Kidney (tissue), 14 donors: ENCODE results near the gene S100A16. TPM values are rescaled to one million over a fixed set of nuclear protein-coding genes. Genes with fewer than 3 reads are reported as not detected.
"Not testable (repeated sequence)": the region's sequence is repeated elsewhere in the genome, so short reads cannot be mapped to it uniquely, and the experiment has no call there.

Source experiments
- DNase-seq, 5 donors: peaks; one replicate each; pipeline ENCODE4 v3.0.0-alpha.2; 2013 to 2020
- FAIRE-seq: peaks from 2 replicates; lab custom pipeline; 2012; peaks lifted over from hg19 to GRCh38; lab: Jason Lieb, UNC
- H3K27ac ChIP-seq, 2 donors: one replicate each; pipeline ENCODE4 v1.7.0; 2013; ENCODE audit warnings: low read depth in 2 of 2, low read length in 2 of 2, inconsistent platforms in 1 of 2
- H3K27me3 ChIP-seq: one replicate; pipeline ENCODE4 v1.7.1; 2013; ENCODE audit warnings: low read length, inconsistent platforms; ENCODE audit not compliant: control insufficient read depth, insufficient read depth
- H3K36me3 ChIP-seq, 3 donors: one replicate each; pipeline versions ENCODE4 v1.7.0 to v1.7.1; 2013; ENCODE audit warnings: low read length in 3 of 3, control low read depth in 1 of 3, inconsistent platforms in 1 of 3; ENCODE audit not compliant: insufficient read depth in 3 of 3, control insufficient read depth in 2 of 3
- H3K4me1 ChIP-seq, 3 donors: one replicate each; pipeline versions ENCODE4 v1.7.0 to v1.7.1; 2013; ENCODE audit warnings: low read length in 3 of 3, inconsistent platforms in 1 of 3, low read depth in 1 of 3; ENCODE audit not compliant: control insufficient read depth in 2 of 3, insufficient read depth in 2 of 3
- H3K4me3 ChIP-seq, 3 donors: one replicate each; pipeline versions ENCODE4 v1.7.0 to v1.8.1; 2013; ENCODE audit warnings: low read length in 3 of 3, control low read depth in 1 of 3, inconsistent platforms in 1 of 3
- H3K9ac ChIP-seq, 3 donors: one replicate each; pipeline versions ENCODE4 v1.7.0 to v1.7.1; 2013; ENCODE audit warnings: low read length in 3 of 3, control low read depth in 1 of 3, inconsistent platforms in 1 of 3
- H3K9me3 ChIP-seq, 3 donors: one replicate each; pipeline versions ENCODE4 v1.7.0 to v1.7.1; 2013; ENCODE audit warnings: low read length in 3 of 3, control low read depth in 1 of 3, inconsistent platforms in 1 of 3; ENCODE audit not compliant: control insufficient read depth in 2 of 3, insufficient read depth in 1 of 3
- intact Hi-C: fragments of 100-400 bp; cut with DNase I; formaldehyde crosslinking; loops from one replicate; pipeline ENCODE4 v1.11.1; 2022
- polyA plus RNA-seq: library from polyadenylated mRNA; stranded (reverse); fragments of 350-450 nt; fragmentation: Illumina TruSeq; extraction: RNeasy Lipid Tissue Mini Kit (QIAGEN cat#74804); gene quantifications from one replicate; pipeline ENCODE4 v1.2.3, GENCODE V29; 2014; ENCODE audit warnings: low read depth, low replicate concordance; ENCODE audit not compliant: insufficient read depth
- total RNA-seq: library from RNA; stranded (reverse); fragmentation: NEBNext Ultra II Directional; extraction: Animal tissue kit (Norgen Biotek cat#: 25700); gene quantifications from one replicate; pipeline ENCODE4 v1.2.1, GENCODE V29; 2021
- TF ChIP-seq, protein P1 (sequence below): IDR thresholded peaks from 3 replicates; pipeline ENCODE4 v1.5.1; 2012; ENCODE audit warnings: mild to moderate bottlenecking, moderate library complexity, borderline replicate concordance; ENCODE audit not compliant: insufficient read depth; ENCODE audit errors: extremely low read depth
- donor health status: control.
- donor health status: control.
- donor health status: control.
- donor health status: control.
- donor health status: control.
- donor health status: DM: yes; HTN: yes; CAD: no.
- donor health status: Normal renal cell carcinoma (clear cell type).

The S100A16 gene
- total and polyA plus RNA-seq, 2 donors from 2014 or later: 119 to 174 TPM

DNA sequence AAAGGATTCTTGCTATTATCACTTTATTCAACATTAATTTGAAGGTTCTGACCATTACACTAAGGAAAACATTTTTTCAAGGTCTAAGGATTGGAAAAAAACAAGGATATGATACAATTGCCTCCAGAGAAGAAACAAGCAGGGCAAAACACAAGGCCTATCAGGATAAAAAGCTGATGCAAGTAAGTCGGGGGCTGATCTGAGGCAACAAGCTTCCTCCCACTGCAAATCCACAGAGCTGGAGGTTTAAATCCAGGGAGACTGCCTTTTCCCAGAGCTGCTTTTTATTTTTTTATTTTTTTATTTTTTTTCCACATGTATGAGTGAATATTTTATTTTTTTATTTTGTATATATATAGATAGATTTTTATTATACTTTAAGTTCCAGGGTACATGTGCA lies 27.9 kb downstream of the S100A16 start:
- TF ChIP-seq, protein P1, sequence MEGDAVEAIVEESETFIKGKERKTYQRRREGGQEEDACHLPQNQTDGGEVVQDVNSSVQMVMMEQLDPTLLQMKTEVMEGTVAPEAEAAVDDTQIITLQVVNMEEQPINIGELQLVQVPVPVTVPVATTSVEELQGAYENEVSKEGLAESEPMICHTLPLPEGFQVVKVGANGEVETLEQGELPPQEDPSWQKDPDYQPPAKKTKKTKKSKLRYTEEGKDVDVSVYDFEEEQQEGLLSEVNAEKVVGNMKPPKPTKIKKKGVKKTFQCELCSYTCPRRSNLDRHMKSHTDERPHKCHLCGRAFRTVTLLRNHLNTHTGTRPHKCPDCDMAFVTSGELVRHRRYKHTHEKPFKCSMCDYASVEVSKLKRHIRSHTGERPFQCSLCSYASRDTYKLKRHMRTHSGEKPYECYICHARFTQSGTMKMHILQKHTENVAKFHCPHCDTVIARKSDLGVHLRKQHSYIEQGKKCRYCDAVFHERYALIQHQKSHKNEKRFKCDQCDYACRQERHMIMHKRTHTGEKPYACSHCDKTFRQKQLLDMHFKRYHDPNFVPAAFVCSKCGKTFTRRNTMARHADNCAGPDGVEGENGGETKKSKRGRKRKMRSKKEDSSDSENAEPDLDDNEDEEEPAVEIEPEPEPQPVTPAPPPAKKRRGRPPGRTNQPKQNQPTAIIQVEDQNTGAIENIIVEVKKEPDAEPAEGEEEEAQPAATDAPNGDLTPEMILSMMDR: no peak
- DNase-seq: no peak
- FAIRE-seq: no peak

DNA sequence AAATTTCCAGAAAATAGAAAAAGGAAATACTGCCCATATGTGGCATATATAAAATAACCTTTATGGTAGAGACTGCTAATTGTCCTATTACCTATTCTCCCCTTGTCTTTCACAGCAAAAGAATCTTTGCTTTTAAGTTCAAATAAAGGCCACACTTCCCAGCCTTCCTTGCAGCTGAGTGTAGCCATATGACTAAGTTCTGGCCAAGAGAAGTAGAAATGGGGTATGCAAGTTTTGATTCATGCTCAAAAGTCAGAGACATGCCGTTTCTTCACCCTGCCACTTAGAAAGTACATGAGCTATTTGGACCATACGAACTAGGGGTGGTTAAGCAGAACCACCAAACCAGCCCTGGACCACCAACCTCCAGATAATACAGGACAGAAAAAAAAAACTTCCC lies 29.0 kb downstream of the S100A16 start:
- Histone ChIP-seq H3K27ac (no peak overlapping the region), H3K27me3 (no peaks in the 10 kb centered on the region), H3K36me3 (no peaks in the 10 kb centered on the region), H3K4me1 (no peaks in the 10 kb centered on the region), H3K9me3 (no peaks in the 10 kb centered on the region), H3K4me3 (no peak overlapping the region), H3K9ac (no peak overlapping the region)
- intact Hi-C loops: no loop called here
- TF ChIP-seq, protein P1: no peak
- DNase-seq: no peak
- no peak for FAIRE-seq

More for the DNA sequence above, 27.9 kb downstream of the S100A16 start:
- H3K36me3 ChIP-seq: no peaks in the 10 kb centered on the region
- no peak overlapping the region for H3K27ac ChIP-seq
- no peaks in the 10 kb centered on the region for H3K9me3 ChIP-seq
- no peak overlapping the region for H3K4me3 ChIP-seq
- H3K4me1 ChIP-seq: no peaks in the 10 kb centered on the region
- intact Hi-C loops: no loop called here
- H3K27me3 ChIP-seq: no peaks in the 10 kb centered on the region
- H3K9ac ChIP-seq: no peak overlapping the region

DNA sequence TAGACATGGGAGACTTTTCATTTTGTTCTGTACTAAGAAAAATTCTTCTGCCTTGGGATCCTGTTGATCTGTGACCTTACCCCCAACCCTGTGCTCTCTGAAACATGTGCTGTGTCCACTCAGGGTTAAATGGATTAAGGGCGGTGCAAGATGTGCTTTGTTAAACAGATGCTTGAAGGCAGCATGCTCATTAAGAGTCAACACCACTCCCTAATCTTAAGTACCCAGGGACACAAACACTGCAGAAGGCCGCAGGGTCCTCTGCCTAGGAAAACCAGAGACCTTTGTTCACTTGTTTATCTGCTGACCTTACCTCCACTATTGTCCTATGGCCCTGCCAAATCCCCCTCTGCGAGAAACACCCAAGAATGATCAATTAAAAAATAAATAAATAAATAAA lies 29.4 kb downstream of the S100A16 start:
- H3K27me3 ChIP-seq, DNase-seq, H3K4me1 ChIP-seq, H3K9ac ChIP-seq, H3K4me3 ChIP-seq, H3K36me3 ChIP-seq, FAIRE-seq, intact Hi-C loops, H3K9me3 ChIP-seq, H3K27ac ChIP-seq: not testable (repeated sequence)

DNA sequence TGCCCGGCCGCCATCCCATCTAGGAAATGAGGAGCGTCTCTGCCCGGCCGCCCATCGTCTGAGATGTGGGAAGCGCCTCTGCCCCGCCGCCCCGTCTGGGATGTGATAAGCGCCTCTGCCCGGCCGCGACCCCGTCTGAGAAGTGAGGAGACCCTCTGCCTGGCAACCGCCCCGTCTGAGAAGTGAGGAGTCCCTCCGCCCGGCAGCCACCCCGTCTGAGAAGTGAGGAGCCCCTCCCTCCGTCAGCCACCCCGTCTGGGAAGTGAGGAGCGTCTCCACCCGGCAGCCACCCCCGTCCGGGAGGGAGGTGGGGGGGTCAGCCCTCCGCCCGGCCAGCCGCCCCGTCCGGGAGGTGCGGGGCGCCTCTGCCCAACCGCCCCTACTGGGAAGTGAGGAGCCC lies 30.1 kb downstream of the S100A16 start:
- H3K4me1 ChIP-seq, H3K27ac ChIP-seq, FAIRE-seq, H3K36me3 ChIP-seq, H3K27me3 ChIP-seq, H3K9me3 ChIP-seq, H3K9ac ChIP-seq, intact Hi-C loops, H3K4me3 ChIP-seq: not testable (repeated sequence)
- DNase-seq: peak in 1 of 5 donors; percentile 69

DNA sequence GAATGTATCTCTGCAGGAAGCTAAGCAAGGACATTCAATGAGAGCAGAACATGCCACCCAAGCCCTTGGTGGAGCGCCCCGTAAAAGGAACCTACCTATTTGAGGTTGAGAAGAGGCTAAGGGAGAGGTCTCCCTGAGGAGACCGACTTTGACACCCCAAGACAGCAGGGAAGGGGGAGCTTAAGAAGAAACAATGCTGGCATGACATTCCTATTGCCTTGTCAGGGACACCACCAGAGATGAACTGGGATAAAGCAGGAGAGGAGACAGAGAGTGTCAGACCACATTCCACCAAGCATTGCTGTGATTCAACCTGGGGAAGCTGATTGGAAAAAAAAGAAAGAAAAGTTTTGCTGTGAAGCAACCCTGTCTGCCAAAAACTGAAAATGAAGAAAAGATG lies 34.0 kb downstream of the S100A16 start:
- FAIRE-seq: no peak
- H3K27ac ChIP-seq: no peak overlapping the region

More for the DNA sequence above, 34.0 kb downstream of the S100A16 start:
- TF ChIP-seq, protein P1: no peak
- intact Hi-C loops: no loop called here
- peak in 1 of 5 donors; percentile 2 for DNase-seq
- Histone ChIP-seq H3K9me3 (no peaks in the 10 kb centered on the region), H3K27me3 (no peaks in the 10 kb centered on the region), H3K4me3 (no peak overlapping the region), H3K36me3 (no peaks in the 10 kb centered on the region), H3K9ac (no peak overlapping the region), H3K4me1 (no peaks in the 10 kb centered on the region)
